GM12874 (cell line): Measurements from ENCODE around the gene MMP23B.

Experiments
- TF ChIP-seq, protein P1 (sequence below): IDR thresholded peaks from 2 replicates; pipeline ENCODE4 v1.5.1; 2011; ENCODE audit warnings: low read depth, mild to moderate bottlenecking, control low read depth, low read length, moderate library complexity; ENCODE audit not compliant: insufficient read depth

MMP23B gene

DNA sequence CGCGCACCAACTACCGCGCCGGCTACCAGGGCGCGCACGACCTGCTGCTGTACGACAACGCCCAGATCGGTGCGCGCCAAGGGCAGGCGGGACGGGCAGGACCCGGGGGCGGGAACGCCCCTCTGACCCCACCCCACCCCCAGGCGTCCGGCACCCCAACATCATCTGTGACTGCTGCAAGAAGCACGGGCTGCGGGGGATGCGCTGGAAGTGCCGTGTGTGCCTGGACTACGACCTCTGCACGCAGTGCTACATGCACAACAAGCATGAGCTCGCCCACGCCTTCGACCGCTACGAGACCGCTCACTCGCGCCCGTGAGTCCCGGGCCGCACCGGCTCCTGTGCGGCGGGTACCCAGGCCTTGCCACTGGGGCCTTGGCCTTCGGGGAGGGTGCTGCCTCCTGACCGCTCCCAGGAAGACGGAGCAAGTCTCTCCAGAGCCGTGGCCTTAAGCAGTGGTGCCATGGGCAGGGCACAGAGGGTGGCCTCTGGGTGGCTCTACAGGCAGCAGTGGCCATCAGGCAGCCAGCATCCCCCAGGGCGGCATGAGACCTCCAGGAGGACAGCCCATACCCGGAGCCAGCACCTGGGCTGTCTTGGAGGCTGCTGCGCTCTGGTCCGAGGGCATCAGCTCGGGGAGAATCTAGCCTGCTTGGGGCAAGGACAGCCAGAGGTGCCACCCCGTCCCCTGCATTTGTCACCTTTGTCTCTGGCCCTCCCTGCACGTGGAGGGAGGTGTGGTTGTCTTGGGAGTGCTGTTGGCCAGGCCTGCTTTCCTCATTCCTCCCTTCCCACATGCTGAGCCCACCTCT is 8.1 kb upstream of the MMP23B start:
- TF ChIP-seq, protein P1, sequence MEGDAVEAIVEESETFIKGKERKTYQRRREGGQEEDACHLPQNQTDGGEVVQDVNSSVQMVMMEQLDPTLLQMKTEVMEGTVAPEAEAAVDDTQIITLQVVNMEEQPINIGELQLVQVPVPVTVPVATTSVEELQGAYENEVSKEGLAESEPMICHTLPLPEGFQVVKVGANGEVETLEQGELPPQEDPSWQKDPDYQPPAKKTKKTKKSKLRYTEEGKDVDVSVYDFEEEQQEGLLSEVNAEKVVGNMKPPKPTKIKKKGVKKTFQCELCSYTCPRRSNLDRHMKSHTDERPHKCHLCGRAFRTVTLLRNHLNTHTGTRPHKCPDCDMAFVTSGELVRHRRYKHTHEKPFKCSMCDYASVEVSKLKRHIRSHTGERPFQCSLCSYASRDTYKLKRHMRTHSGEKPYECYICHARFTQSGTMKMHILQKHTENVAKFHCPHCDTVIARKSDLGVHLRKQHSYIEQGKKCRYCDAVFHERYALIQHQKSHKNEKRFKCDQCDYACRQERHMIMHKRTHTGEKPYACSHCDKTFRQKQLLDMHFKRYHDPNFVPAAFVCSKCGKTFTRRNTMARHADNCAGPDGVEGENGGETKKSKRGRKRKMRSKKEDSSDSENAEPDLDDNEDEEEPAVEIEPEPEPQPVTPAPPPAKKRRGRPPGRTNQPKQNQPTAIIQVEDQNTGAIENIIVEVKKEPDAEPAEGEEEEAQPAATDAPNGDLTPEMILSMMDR: no peak

DNA sequence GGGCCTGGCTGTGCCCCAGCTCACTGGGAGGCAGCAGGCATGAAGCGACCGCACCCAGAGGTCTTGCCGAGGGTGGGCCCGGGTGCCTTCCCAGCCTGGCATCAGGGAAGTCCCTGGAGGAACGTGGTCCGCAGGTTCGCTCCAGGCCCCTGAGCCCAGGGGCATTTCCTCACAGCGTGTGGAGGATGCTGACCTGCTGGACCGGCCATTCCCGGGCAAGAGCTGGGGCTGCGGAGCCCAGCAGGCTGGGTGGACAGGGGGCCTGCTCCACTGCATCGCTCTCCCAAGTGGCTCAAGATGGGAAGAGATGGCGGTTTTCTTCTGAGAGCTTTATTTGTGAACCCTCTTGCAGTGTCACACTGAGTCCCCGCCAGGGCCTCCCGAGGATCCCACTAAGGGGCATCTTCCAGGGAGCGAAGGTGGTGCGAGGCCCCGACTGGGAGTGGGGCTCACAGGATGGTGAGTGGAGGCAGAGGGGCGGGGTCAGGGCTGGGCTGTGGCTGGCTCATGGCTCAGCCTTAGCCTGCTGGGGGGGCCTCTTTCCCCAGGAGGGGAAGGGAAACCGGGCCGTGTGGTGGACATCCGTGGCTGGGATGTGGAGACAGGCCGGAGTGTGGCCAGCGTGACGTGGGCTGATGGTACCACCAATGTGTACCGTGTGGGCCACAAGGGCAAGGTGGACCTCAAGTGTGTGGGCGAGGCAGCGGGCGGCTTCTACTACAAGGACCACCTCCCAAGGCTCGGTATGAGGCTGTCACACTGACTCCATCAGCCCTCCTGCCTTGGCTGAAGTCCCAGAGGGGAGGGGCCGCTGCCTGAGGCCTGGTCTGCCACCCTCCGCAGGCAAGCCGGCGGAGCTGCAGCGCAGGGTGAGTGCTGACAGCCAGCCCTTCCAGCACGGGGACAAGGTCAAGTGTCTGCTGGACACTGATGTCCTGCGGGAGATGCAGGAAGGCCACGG is 7.2 kb upstream of the MMP23B start:
- TF ChIP-seq, protein P1: no peak

DNA sequence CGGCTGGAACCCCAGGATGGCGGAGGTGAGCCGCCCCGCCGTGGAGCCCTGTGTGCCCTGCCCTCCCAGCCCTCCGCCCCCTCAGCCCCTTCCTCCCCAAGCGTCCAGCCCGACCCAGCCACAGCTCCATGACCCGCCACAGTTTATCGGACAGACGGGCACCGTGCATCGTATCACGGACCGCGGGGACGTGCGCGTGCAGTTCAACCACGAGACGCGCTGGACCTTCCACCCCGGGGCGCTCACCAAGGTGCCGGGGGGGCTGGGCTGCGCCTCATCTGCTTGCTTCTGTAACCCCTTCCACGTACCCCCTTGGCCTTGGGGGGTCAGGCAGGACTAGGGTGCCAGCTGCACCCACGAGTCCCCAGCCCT is 6.6 kb upstream of the MMP23B start:
- TF ChIP-seq, protein P1: no peak

DNA sequence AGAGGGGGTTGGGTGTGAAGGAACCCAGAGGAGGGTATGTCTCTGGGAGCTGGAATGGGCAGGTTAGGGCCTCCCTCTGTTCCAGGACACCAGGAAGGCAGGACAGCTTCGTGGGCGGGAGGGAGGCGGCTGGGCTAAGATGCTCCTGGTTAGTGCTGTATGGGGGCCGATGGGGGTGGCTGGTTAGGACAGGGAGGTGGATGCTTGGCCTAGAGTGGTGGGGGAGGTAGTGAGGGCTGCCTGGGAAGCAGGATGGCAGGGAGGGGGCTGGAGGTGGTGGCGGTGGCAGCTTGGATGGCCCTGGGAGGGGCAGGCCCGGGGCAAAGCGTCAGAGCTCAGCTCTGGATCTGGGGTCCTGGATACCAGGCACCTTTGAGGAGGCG is 6.2 kb upstream of the MMP23B start:
- TF ChIP-seq, protein P1: no peak

DNA sequence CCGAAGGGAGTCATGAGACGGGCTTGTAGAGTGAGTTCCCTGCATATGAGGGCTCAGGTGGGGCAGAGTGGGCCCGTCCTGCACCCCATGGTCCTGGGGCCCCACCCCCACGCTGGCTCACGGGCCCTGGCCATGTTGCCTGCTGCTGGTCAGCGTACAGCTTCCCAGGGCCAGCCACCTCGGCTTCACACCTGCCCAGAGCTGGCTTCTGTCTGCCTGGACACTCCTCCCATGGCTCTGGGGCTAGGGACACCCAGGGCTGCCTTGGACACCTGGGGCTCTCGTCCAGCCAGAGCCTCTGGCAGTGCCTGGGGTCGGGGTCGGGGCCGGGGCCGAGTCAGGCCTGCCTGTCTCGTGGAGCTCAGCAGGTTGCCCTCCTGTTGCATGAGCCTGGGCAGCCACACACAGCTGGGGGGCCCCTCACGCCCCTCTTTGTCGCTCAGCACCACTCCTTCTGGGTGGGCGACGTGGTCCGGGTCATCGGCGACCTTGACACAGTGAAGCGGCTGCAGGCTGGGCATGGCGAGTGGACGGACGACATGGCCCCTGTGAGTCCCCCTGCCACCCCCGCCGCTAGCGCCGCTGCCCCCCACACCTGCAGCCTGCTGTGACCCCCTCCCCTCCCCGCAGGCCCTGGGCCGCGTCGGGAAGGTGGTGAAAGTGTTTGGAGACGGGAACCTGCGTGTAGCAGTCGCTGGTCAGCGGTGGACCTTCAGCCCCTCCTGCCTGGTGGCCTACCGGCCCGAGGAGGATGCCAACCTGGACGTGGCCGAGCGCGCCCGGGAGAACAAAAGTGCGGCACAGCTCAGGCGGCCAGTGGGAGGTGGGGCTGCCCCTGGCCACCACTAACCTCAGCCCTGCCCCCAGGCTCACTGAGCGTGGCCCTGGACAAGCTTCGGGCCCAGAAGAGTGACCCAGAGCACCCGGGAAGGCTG is 5.5 kb upstream of the MMP23B start:
- TF ChIP-seq, protein P1: no peak

DNA sequence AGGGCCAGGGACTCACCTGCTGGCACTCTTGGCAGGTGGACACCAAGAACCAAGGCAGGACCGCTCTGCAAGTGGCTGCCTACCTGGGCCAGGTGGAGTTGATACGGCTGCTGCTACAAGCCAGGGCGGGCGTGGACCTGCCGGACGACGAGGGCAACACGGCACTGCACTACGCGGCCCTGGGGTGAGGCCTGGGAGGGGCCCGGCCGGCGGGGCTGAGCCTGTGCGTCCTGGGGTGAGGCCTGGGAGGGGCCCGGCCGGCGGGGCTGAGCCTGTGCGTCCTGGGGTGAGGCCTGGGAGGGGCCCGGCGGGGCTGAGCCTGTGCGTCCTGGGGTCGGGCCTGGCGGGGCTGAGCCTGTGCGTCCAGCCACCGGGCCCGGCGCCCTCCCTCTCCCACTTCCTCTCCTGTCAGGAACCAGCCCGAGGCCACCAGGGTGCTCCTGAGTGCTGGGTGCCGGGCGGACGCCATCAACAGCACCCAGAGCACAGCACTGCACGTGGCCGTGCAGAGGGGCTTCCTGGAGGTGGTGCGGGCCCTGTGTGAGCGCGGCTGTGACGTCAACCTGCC is 4.6 kb upstream of the MMP23B start:
- TF ChIP-seq, protein P1: no peak
